GM04503 (cell line): ENCODE results near the gene KDM1A.
"Not testable (repeated sequence)": the region's sequence is repeated elsewhere in the genome, so short reads cannot be mapped to it uniquely, and the experiment has no call there.

Experiments used
- DNase-seq: peaks from one replicate; pipeline ENCODE4 v3.0.0-alpha.2; 2012; ENCODE audit warnings: low read depth

The KDM1A gene

DNA sequence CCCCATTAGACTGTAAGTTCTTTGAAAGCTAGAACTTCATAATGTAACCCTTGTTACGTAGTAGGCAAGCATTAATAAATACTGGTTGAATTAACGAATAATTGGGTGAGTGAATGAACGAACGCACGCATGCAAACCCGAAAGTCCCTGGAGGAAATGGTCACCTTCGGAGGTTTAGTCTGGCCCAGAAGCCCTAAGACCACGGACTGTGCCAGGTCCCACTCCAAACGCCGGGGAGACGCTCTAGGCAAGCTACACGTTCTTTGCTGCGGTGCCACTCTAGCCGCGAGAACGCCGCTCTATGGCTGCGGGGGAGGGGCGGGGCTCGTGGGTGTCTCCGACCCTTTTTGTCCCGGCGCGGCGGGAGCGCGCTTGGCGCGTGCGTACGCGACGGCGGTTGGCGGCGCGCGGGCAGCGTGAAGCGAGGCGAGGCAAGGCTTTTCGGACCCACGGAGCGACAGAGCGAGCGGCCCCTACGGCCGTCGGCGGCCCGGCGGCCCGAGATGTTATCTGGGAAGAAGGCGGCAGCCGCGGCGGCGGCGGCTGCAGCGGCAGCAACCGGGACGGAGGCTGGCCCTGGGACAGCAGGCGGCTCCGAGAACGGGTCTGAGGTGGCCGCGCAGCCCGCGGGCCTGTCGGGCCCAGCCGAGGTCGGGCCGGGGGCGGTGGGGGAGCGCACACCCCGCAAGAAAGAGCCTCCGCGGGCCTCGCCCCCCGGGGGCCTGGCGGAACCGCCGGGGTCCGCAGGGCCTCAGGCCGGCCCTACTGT is at the start of gene KDM1A:
TSS of gene KDM1A (plus strand) at position 375 of the 769 bp plus-strand sequence. CDS start at position 504, 129 bp downstream.
- peak; percentile 84 for DNase-seq

GRCh38 chr1:22970096-22970495 is 49.2 kb upstream of the KDM1A start:
- no peak for DNase-seq

GRCh38 chr1:22971161-22971560 is 48.1 kb upstream of the KDM1A start:
- no peak for DNase-seq

GRCh38 chr1:22971611-22972405 is 47.5 kb upstream of the KDM1A start:
- DNase-seq = no peak

DNA sequence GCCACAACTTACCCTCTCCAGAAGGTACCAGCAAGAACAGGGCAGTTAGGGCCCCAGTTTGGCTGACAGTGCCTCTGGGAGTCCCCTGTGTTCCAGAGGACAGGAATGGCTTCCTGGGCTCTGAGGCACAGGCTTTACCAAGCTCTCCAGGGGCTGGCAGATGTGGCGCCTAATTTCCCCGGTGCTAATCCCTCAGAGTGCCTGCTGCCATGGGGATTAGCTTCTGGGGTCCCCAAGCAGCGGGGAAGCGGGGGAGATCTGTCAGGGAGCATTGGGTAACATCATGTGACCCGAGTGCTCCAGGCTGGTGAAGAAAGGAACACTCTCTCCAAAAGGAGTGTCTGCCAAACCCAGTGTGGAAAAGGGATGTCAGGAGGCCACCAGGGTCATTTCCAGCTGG is 46.5 kb upstream of the KDM1A start, which contains the start of gene LACTBL1:
TSS of gene LACTBL1 (minus strand) at position 107 of the 400 bp plus-strand sequence. CDS start 550 bp downstream, outside the sequence.
- DNase-seq = no peak

DNA sequence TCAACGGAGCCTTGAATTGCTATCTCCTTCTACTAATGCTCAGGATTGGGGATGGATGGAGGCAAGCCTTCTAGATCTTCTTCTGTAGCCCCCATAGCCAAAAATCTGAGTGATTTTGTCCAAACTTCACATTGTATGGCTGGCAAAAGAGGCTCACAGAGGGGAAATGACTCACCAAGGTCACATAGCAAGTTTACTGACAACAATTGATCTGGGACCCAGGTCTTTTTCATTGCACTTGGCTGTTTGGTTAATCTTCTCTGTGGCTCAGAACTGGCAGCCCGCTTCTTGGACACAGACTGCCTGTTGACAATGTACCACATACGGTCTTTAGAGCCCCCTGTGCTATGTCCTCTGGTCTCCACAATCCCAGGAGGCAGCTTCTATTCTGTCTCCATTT is 43.6 kb upstream of the KDM1A start:
- no peak for DNase-seq

DNA sequence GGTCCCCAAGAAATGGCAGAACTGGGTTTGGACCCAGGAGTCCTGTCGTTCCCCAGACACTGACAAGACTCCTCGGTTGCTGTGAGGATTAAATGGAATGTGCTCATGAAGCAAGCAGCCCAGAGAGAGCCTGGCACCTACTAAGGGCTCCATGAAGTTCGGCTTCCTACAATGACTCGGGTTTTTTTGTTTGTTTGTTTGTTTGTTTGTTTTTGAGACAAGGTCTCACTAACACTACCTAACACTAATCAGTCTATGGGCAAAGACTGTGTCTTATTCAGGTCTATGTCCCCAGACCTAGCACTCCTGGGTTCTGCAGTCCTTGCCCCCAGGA is 43.2 kb upstream of the KDM1A start:
- DNase-seq = no peak

- peak; percentile 49 for DNase-seq
Observed at GRCh38 chr1:22976461-22977243, 42.6 kb upstream of the KDM1A start.

DNA sequence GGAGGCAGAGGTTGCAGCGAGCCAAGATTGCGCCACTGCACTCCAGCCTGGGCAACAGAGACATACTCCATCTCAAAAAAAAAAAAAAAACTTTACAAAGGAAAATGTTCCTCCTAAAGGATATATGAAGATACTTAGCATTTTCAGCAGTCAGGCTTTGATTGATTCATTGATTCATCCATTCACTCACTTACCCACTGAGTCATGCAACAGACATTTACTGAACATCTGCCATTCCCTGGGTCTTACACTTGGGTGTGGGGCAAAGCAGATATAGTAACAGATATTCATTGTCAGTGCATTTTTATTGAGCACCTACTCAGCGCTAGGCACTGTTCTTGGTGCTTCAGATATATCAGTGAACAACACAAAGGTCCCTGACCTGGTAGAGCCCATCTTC is 41.0 kb upstream of the KDM1A start:
- no peak for DNase-seq

DNA sequence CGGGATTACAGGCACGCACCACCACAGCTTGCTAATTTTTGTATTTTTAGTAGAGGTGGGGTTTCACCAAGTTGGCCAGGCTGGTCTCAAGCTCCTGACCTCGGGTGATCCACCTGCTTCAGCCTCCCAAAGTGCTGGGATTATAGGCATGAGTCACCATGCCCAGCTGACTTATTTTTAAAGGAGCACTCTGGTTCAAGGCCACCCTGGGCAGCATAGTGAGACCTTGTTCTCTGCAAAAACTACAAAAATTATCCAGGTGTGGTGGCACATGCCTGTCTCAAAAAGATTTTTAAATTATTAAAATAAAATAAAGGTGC is 38.8 kb upstream of the KDM1A start:
- DNase-seq = not testable (repeated sequence)

- no peak for DNase-seq
Observed at GRCh38 chr1:22983944-22984343, 35.3 kb upstream of the KDM1A start.

GRCh38 chr1:22992384-22992783 is 26.9 kb upstream of the KDM1A start:
- not testable (repeated sequence) for DNase-seq

DNA sequence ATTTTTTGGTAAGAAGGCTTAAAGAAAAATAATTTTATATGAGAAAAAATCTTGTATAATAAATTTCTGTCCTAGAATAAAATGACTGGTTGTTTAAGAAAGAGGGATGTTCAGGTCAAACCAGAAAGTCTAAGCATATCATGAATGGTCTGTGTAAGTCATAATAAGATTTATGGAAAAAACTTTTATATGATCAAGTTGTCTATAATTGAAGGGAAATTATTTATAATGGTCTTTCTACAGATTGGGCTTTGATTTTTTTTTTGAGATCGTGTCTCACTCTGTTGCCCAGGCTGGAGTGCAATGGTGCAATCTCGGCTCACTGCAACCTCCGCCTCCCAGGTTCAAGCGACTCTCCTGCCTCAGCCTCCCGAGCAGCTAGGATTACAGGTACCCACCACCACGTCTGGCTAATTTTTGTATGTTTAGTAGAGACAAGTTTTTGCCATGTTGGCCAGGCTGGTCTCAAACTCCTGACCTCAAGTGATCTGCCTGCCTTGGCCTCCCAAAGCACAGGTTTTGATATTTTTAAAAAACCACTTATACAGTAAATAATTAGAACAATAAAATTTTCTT is 26.0 kb upstream of the KDM1A start:
- DNase-seq = not testable (repeated sequence)

DNA sequence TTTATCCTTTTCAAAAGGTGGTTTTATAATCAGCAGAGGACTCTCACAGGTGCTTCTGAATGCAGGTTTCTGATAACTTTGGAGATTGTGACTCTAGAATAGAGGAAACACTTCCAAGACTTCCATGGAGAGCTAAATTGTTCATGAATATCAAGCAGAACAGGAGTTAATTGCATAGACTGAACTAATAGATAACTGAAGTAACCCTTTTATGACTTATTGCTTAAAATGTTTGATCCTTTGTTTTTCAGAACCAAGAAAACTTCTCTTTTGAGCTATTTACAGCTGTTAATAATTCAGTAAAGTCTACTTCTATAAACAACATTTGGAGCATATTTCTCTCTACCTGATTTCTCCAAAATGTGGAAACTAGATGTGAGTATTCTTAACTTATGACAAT is 23.5 kb upstream of the KDM1A start:
- no peak for DNase-seq

DNA sequence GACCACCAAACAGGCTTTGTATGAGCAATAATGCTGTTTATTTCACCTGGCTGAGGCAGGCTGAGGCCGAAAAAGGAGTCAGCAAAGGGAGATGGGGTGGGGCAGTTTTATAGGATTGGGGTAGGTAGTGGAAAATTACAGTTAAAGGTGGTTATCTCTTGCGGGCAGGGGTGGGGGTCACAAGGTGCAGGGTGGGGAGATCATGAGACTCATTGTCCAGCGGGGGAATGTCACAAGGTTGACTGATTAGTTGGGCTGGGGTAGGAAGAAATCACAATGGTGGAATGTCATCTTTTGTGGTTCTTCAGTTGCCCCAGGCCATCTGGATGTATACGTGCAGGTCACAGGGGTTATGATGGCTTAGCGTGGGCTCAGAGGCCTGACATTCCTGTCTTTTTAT is 21.7 kb upstream of the KDM1A start:
- not testable (repeated sequence) for DNase-seq

DNA sequence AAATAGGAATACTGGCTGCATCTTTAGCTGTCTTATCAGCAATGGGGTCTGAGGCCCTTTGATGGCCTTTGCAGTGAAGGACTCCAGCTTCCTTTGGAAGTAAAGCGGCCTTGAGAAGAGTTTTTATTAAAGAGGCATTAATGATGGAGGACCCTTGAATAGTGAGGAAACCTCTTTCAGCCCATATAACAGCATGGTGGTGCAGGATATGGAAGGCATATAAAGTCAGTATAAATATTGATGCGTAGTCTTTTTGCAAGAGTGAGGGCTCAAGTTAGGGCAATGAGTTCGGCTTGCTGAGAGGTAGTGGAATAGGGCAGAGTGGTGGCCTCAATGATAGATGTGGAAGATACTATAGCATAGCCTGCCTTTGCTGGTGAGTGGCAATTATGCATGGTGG is 19.1 kb upstream of the KDM1A start:
- DNase-seq = not testable (repeated sequence)

GRCh38 chr1:23002218-23002617 is 17.1 kb upstream of the KDM1A start:
- DNase-seq = not testable (repeated sequence)

DNA sequence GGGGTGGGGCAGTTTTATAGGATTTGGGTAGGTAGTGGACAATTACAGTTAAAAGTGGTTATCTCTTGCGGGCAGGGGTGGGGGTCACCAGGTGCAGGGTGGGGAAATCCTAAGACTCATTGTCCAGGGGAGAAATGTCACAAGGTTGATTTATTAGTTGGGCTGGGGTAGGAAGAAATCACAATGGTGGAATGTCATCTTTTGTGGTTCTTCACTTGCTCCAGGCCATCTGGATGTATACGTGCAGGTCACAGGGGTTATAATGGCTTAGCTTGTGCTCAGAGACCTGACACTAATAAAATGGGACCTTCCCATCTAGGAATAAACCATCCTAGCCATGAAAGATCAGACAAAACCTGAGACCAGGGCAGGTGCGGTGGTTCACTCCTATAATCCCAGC is 15.2 kb upstream of the KDM1A start:
- no peak for DNase-seq

- not testable (repeated sequence) for DNase-seq
Observed at GRCh38 chr1:23004769-23005168, 14.5 kb upstream of the KDM1A start.

- DNase-seq = no peak
Observed at GRCh38 chr1:23007106-23007505, 12.2 kb upstream of the KDM1A start.

- no peak for DNase-seq
Observed at GRCh38 chr1:23008901-23009300, 10.4 kb upstream of the KDM1A start.

- DNase-seq = not testable (repeated sequence)
Observed at GRCh38 chr1:23010025-23010424, 9.2 kb upstream of the KDM1A start.
